Transverse colon (tissue), 4 donors: ENCODE results near the gene SEMA4D. TPM values are rescaled to one million over a fixed set of nuclear protein-coding genes. Genes with fewer than 3 reads are reported as not detected.

ENCODE experiments used
- DNase-seq: peaks from one replicate; pipeline ENCODE4 v3.0.0-alpha.2; 2019
- H3K27ac ChIP-seq, 4 donors: fragments of 200-600 bp; sonication (generic); 2 replicates each; pipeline ENCODE4 v1.5.1; 2016 to 2018; ENCODE audit warnings: inconsistent platforms in 4 of 4
- H3K27me3 ChIP-seq: fragments of 200-600 bp; sonication (generic); 2 replicates; pipeline ENCODE4 v1.5.1; 2017; ENCODE audit warnings: inconsistent platforms
- H3K36me3 ChIP-seq, 4 donors: fragments of 200-600 bp; sonication (generic); 2 replicates each; pipeline ENCODE4 v1.5.1; 2017 to 2019; ENCODE audit warnings: inconsistent platforms in 4 of 4
- H3K4me1 ChIP-seq, 4 donors: fragments of 200-600 bp; sonication (generic); 2 replicates each; pipeline ENCODE4 v1.5.1; 2017 to 2020; ENCODE audit warnings: inconsistent platforms in 4 of 4
- H3K4me3 ChIP-seq, 4 donors: fragments of 200-600 bp; sonication (generic); 1 replicate in 1 of 4; 2 replicates in 3 of 4; pipeline versions ENCODE4 v1.5.1 to v1.6.1; 2017 to 2019; ENCODE audit warnings: inconsistent platforms in 4 of 4
- H3K9me3 ChIP-seq, 2 donors: fragments of 200-600 bp; sonication (generic); 2 replicates each; pipeline ENCODE4 v1.5.1; 2017 to 2019; ENCODE audit warnings: inconsistent platforms in 2 of 2
- EP300 ChIP-seq: sonication (generic); formaldehyde crosslinking; IDR thresholded peaks from one replicate; pipeline ENCODE4 v1.6.1; 2017; ENCODE audit warnings: antibody characterized with exemption, low read depth
- POLR2A ChIP-seq: fragments of 450-650 bp; IDR thresholded peaks from one replicate; pipeline ENCODE4 v1.6.1; 2016; ENCODE audit warnings: antibody characterized with exemption, mild to moderate bottlenecking, moderate library complexity
- POLR2AphosphoS5 ChIP-seq, 3 donors: sonication (generic); formaldehyde crosslinking; IDR thresholded peaks; one replicate each; pipeline ENCODE4 v1.6.1; 2016; ENCODE audit warnings: antibody characterized with exemption in 3 of 3
- WGBS, 2 donors: methylation state at CpG; one replicate each; pipeline ENCODE4 v1.1.5; 2018; ENCODE audit warnings: low coverage in 1 of 2; 5-methylcytosine and 5-hydroxymethylcytosine counted together
- in situ Hi-C, 4 donors: fragments of 200-750 bp; cut with MboI; loops; one replicate each; pipeline versions ENCODE4 v1.15.0 to v1.15.1; 2017; ENCODE audit warnings: low sequenced_read_pairs in 3 of 4, low pct_ligation_motif_present in 1 of 4, low pct_unique_long_range_greater_than_20kb in 1 of 4
- intact Hi-C: fragments of 100-400 bp; cut with DNase I; formaldehyde crosslinking; loops from one replicate; pipeline ENCODE4 v1.15.1; 2023; ENCODE audit warnings: low total_unique reads
- total RNA-seq, 4 donors: library from RNA; depleted of rRNA; stranded (reverse); fragments of >200 nt; gene quantifications; one replicate each; pipeline ENCODE4 v1.1.0, GENCODE V29; 2016
- TF ChIP-seq, protein P1 (sequence below), 5 experiments: fragments of 200-600 bp in 3 of 5; fragments of 450-650 bp in 2 of 5; sonication (generic) in 3 of 5; IDR thresholded peaks; 1 replicate in 2 of 5; 2 replicates in 3 of 5; pipeline ENCODE4 v1.5.1; 2016 to 2017; ENCODE audit warnings: antibody characterized with exemption in 5 of 5, inconsistent platforms in 3 of 5, mild to moderate bottlenecking in 2 of 5, moderate library complexity in 1 of 5

Gene SEMA4D
- total RNA-seq, 4 donors from 2014 or later = 8.7 to 29.1 (median 14.5) TPM

GRCh38 chr9:89328064-89328463 is 169.8 kb downstream of the SEMA4D start:
- intact Hi-C loops = no loop called here
- H3K4me3 ChIP-seq = no peak overlapping the region
- H3K36me3 ChIP-seq = peaks cover 0 to 54% (median 24%) of the 10 kb centered on the region in 4 donors
- peaks cover 0 to 10% (median 3%) of the 10 kb centered on the region in 4 donors for H3K4me1 ChIP-seq
- in situ Hi-C loops = loop anchor here in 1 of 4 donors (25.0 kb wide), 1 partner anchor 209 kb away; no protein-coding TSS in a partner anchor
- WGBS, 2 donors = 45 to 69% methylated on average over 7 to 8 of the region's 8 CpGs
- no peak for DNase-seq
- no peaks in the 10 kb centered on the region for H3K9me3 ChIP-seq
- no peaks in the 10 kb centered on the region for H3K27me3 ChIP-seq
- H3K27ac ChIP-seq = no peak overlapping the region
- TF ChIP-seq POLR2AphosphoS5 (IDR thresholded peaks at IDR 0.05) (no peak), POLR2A (no peak), EP300 (no peak)
- TF ChIP-seq, protein P1, sequence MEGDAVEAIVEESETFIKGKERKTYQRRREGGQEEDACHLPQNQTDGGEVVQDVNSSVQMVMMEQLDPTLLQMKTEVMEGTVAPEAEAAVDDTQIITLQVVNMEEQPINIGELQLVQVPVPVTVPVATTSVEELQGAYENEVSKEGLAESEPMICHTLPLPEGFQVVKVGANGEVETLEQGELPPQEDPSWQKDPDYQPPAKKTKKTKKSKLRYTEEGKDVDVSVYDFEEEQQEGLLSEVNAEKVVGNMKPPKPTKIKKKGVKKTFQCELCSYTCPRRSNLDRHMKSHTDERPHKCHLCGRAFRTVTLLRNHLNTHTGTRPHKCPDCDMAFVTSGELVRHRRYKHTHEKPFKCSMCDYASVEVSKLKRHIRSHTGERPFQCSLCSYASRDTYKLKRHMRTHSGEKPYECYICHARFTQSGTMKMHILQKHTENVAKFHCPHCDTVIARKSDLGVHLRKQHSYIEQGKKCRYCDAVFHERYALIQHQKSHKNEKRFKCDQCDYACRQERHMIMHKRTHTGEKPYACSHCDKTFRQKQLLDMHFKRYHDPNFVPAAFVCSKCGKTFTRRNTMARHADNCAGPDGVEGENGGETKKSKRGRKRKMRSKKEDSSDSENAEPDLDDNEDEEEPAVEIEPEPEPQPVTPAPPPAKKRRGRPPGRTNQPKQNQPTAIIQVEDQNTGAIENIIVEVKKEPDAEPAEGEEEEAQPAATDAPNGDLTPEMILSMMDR (IDR thresholded peaks at IDR 0.05) = no peak

- Histone ChIP-seq H3K9me3 (no peaks in the 10 kb centered on the region), H3K36me3 (peaks cover 0 to 43% (median 19%) of the 10 kb centered on the region in 4 donors), H3K27me3 (no peaks in the 10 kb centered on the region), H3K4me1 (peaks cover 0 to 17% (median 6%) of the 10 kb centered on the region in 4 donors), H3K27ac (no peak overlapping the region), H3K4me3 (no peak overlapping the region)
- DNase-seq = no peak
- TF ChIP-seq POLR2AphosphoS5 (IDR thresholded peaks at IDR 0.05) = no peak
- no peak for TF ChIP-seq EP300
- TF ChIP-seq, protein P1 (IDR thresholded peaks at IDR 0.05) = no peak
- no peak for TF ChIP-seq POLR2A
- intact Hi-C loops (no loop called here), in situ Hi-C loops (loop anchor here in 1 of 4 donors (25.0 kb wide), 1 partner anchor 212 kb away; no protein-coding TSS in a partner anchor)
- WGBS, 2 donors = 89 to 94% methylated on average over 3 of the region's 3 CpGs
Observed at GRCh38 chr9:89325733-89326132, 172.2 kb downstream of the SEMA4D start.

DNA sequence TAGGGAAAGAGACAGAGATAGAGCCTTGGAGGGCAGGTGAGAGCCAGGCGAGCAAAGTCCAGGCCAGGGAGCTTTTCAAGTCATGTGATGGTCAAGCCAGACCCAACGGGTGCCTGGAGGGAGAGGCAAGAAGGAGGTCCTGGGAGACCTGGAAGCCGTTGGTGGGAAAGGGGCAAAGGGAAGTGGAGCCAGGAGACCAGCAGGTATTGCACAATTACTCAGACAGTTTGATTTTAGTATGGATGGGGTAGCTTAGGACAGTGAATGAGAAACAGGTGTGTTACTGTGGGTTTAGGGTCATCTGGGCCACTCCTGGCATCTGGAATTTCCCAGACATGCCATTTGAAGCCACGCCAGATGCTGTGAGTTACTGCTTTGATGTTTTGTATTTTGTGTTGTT is 174.5 kb downstream of the SEMA4D start:
- Histone ChIP-seq H3K4me3 (no peak overlapping the region), H3K36me3 (peaks cover 0 to 21% (median 8%) of the 10 kb centered on the region in 4 donors), H3K4me1 (peaks cover 10 to 33% (median 16%) of the 10 kb centered on the region in 4 donors), H3K9me3 (no peaks in the 10 kb centered on the region), H3K27ac (no peak overlapping the region), H3K27me3 (no peaks in the 10 kb centered on the region)
- intact Hi-C loops = no loop called here
- 79 to 83% methylated on average over 2 to 4 of the region's 4 CpGs for WGBS, 2 donors
- in situ Hi-C loops = no loop called here
- DNase-seq = no peak
- TF ChIP-seq, protein P1 (IDR thresholded peaks at IDR 0.05) = no peak
- no peak for TF ChIP-seq POLR2AphosphoS5 (IDR thresholded peaks at IDR 0.05)
- no peak for TF ChIP-seq EP300
- no peak for TF ChIP-seq POLR2A

- Histone ChIP-seq H3K36me3 (no peaks in the 10 kb centered on the region), H3K27ac (peak overlapping the region; percentile 97 to 100 (median 99)), H3K27me3 (no peaks in the 10 kb centered on the region), H3K9me3 (no peaks in the 10 kb centered on the region), H3K4me3 (peak overlapping the region; percentile 66 to 93 (median 84)), H3K4me1 (peaks cover 16 to 42% (median 24%) of the 10 kb centered on the region in 4 donors)
- no peak for DNase-seq
- intact Hi-C loops (no loop called here), in situ Hi-C loops (no loop called here)
- WGBS, 2 donors = 1 to 3% methylated on average over 11 to 13 of the region's 13 CpGs
- no peak for TF ChIP-seq EP300
- TF ChIP-seq, protein P1 (IDR thresholded peaks at IDR 0.05) = peak in 1 of 5 experiments; percentile 60
- no peak for TF ChIP-seq POLR2A
- no peak for TF ChIP-seq POLR2AphosphoS5 (IDR thresholded peaks at IDR 0.05)
Observed at GRCh38 chr9:89319015-89319905, 178.7 kb downstream of the SEMA4D start.
